HG03521 (cell line): ENCODE data around the gene CFAP61.
"Not testable (repeated sequence)": the region's sequence is repeated elsewhere in the genome, so short reads cannot be mapped to it uniquely, and the experiment has no call there.

Experiments
- ATAC-seq: cut with Tn5 transposase; IDR thresholded peaks from one replicate; pipeline ENCODE4 v1.9.1; 2021; ENCODE audit warnings: mild to moderate bottlenecking, moderate library complexity; ENCODE audit not compliant: unreplicated experiment

Gene CFAP61

GRCh38 chr20:20312562-20312961, 260.2 kb downstream of the CFAP61 start:
- ATAC-seq: no peak

- ATAC-seq: peak; percentile 81
These were observed 264.9 kb downstream of the CFAP61 start for GRCh38 chr20:20317195-20317594.

GRCh38 chr20:20317621-20318364, 265.5 kb downstream of the CFAP61 start:
- peak; percentile 28 for ATAC-seq

GRCh38 chr20:20318365-20319161, 266.2 kb downstream of the CFAP61 start:
- ATAC-seq: no peak

GRCh38 chr20:20321134-20321533, 268.8 kb downstream of the CFAP61 start:
- no peak for ATAC-seq

GRCh38 chr20:20321917-20322316, 269.6 kb downstream of the CFAP61 start:
- no peak for ATAC-seq

- ATAC-seq: no peak
These were observed 270.6 kb downstream of the CFAP61 start for GRCh38 chr20:20322912-20323311.

GRCh38 chr20:20327746-20328145, 275.4 kb downstream of the CFAP61 start:
- ATAC-seq: no peak

GRCh38 chr20:20329564-20329963, 277.2 kb downstream of the CFAP61 start:
- ATAC-seq: no peak

- no peak for ATAC-seq
These were observed 278.8 kb downstream of the CFAP61 start for GRCh38 chr20:20331156-20331555.

- ATAC-seq: no peak
These were observed 279.5 kb downstream of the CFAP61 start for GRCh38 chr20:20331817-20332216.

GRCh38 chr20:20333866-20334265, 281.5 kb downstream of the CFAP61 start:
- no peak for ATAC-seq

- peak; percentile 94 for ATAC-seq
These were observed 282.2 kb downstream of the CFAP61 start for GRCh38 chr20:20334489-20334888.

- ATAC-seq: no peak
These were observed 285.9 kb downstream of the CFAP61 start for GRCh38 chr20:20338133-20338730.

GRCh38 chr20:20340443-20340842, 288.1 kb downstream of the CFAP61 start:
- ATAC-seq: no peak

GRCh38 chr20:20341371-20341770, 289.0 kb downstream of the CFAP61 start:
- ATAC-seq: no peak

- ATAC-seq: no peak
These were observed 289.7 kb downstream of the CFAP61 start for GRCh38 chr20:20342066-20342465.

GRCh38 chr20:20343932-20344331, 291.6 kb downstream of the CFAP61 start:
- ATAC-seq: no peak

GRCh38 chr20:20344476-20344875, 292.1 kb downstream of the CFAP61 start:
- no peak for ATAC-seq

- ATAC-seq: no peak
These were observed 301.2 kb downstream of the CFAP61 start for GRCh38 chr20:20353576-20353975.

GRCh38 chr20:20355503-20355902, 303.2 kb downstream of the CFAP61 start:
- not testable (repeated sequence) for ATAC-seq

- ATAC-seq: no peak
These were observed 306.5 kb downstream of the CFAP61 start for GRCh38 chr20:20358801-20359200.
